ENCODE results near the gene SGMS1.
"Not testable (repeated sequence)": the region's sequence is repeated elsewhere in the genome, so short reads cannot be mapped to it uniquely, and the experiment has no call there.

SGMS1 gene

DNA sequence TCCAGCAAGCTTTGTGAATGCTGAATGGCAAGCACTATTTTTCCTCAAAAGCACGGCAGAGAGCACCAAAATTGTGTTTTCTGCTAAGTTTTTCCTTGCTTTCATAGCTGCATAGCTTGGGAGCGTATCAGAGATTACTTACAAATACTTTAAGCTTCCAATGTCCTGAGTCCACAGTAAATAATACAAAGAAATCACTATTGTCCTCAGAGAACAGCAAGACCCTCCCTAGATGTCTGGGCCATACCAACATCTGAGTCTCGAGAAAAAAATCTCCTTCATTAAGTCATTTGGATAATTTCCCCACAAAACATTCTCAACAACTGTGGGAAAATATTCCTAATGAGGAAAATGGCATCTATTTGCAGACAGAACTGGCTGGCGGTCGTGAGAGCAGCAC is 41.7 kb downstream of the SGMS1 start:
- no peak for DNase-seq (ENCODE audit: low read depth)

- no peak for DNase-seq (ENCODE audit: low read depth)
These were observed 43.4 kb downstream of the SGMS1 start for GRCh38 chr10:50580262-50580891.

GRCh38 chr10:50579491-50580261 is 44.1 kb downstream of the SGMS1 start:
- DNase-seq (ENCODE audit: low read depth) = no peak

GRCh38 chr10:50578949-50579348 is 44.8 kb downstream of the SGMS1 start:
- no peak for DNase-seq (ENCODE audit: low read depth)

DNA sequence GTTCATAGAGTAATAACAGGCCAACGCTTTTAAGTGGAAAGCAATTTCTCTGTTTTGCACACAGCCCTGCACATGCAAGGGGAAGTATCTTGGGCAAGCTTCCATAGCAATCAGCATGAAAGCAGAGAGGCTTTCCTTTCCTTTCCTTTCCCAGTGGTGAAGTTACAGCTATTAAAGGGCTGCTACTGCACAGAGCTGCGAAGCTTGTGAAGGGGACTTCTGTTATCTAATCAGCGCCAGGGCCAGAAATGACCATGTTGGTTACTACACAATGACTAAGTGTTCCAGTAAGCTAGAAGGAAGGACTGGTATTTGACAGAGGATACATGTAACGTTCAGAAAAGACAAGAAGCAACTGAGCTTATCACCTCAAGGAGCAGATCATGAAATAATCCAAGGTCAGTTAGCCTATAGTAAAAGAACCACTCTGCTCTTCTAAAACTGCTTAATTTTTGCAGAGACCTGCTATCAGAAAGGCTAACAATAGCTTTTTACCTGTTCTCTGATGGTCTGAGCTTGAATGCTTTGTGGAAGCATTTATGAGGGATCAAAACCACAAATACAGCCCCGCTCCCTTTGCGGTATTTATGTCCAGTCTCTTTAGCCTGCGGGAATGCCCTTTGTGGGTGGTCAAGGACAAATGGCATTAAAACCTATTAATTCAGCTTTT is 45.9 kb downstream of the SGMS1 start:
- no peak for DNase-seq (ENCODE audit: low read depth)

DNA sequence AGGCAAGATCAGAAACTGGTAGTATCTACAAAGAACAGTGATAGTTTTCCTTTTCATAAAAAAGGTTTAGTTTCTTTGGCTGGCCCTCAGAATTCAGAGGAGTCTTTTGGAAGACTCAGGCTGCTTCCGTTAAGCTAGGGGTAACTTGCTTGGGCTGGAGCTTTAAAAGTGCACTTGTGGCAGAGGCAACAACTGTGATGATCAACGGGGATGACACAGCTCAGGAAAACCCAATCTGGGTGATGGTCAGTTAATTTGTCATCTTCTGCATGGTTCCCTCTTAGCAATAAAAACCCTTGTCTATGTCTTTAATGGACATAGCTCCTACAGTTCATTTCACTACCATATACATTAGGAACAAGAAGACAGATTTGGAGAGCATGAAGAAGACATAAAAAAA is 46.7 kb downstream of the SGMS1 start:
- no peak for DNase-seq (ENCODE audit: low read depth)

- DNase-seq (ENCODE audit: low read depth) = no peak
These were observed 47.4 kb downstream of the SGMS1 start for GRCh38 chr10:50576245-50576815.

DNA sequence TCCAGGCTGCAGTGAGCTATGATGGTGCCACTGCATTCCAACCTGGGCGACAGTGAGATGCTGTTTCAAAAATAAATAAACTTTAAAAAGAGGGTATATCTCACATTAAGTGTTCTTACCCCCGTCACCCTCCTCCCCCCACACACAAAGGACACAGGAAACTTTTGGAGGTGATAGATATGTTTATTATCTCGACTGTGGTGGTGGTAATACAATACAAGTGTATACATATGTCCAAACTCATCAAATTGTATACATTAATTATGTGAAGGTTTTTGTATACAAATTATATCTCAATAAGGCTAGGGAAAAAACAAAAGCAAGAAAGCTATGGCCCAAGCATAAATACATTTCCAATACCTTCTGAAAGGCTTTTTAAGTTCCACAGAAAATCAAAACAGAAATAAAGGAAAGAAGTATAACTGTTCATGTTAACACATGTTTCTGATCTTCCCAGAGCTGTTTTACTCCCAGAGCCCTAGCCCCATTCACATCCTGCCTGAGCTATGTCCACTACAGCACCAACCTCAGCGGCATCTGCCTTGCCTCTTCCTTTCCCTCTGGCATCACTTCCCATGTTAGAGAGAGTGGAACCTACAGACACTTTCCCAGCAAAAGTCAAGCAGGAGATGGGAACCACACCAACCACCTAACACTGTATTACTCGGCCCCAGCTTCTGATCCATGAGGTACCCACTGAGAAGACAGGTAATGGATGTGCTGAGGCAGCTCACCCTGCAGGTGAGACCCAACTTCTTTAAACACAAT is 48.1 kb downstream of the SGMS1 start:
- DNase-seq (ENCODE audit: low read depth) = no peak

GRCh38 chr10:50574931-50575330 is 48.8 kb downstream of the SGMS1 start:
- DNase-seq (ENCODE audit: low read depth) = no peak

- no peak for DNase-seq (ENCODE audit: low read depth)
These were observed 49.5 kb downstream of the SGMS1 start for GRCh38 chr10:50574305-50574704.

GRCh38 chr10:50572017-50572491 is 51.7 kb downstream of the SGMS1 start:
- no peak for DNase-seq (ENCODE audit: low read depth)

DNA sequence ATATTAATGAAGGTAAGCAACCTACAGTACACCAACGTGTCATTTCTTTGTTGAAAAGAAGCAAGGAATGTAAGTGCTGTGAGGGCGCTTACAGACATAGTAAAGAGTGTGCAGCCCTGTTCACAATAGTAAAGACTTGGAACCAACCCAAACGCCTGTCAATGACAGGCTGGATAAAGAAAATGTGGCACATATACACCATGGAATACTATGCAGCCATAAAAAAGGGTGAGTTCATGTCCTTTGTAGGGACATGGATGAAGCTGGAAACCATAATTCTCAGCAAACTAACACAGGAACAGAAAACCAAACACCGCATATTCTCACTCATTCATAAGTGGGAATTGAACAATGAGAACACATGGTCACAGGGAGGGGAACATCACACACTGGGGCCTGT is 55.0 kb downstream of the SGMS1 start:
- DNase-seq (ENCODE audit: low read depth) = not testable (repeated sequence)

DNA sequence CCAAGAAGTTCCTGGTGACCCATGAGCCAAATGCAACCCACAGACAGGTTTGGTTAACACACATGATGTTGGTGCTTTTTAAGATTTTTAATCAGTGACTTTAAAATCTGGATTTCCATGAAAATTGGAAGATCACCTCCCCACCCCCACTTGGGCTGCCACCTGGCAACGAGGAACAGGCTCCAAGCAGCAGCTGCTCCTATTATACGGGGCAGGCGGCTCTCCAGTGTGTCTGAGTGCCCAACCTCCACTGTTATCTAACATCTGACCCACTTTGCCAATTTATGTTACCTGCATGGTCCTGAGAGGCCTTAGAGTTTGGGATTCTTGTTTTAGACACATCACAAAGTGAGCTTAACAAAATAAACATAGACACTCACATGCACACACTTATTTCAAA is 56.4 kb downstream of the SGMS1 start:
- no peak for DNase-seq (ENCODE audit: low read depth)

DNA sequence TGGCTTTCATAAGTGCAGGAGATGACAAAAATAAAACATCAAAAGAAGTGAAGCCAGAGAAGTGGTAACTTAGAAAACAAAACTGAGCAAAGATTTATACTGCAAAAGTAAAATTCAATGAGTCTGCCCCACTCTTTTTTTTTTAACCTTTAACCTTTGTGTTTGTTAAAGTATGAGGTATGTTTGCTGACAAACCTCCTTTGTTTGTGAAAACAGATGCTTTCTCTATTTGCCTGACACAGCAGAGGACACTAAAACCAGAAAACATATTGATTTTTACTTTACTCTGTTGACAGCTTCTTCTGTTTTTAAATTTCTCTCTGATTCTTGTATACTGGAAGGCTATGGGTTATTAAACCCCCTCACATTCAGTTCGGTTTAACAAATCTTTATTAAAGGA is 57.6 kb downstream of the SGMS1 start:
- no peak for DNase-seq (ENCODE audit: low read depth)

DNA sequence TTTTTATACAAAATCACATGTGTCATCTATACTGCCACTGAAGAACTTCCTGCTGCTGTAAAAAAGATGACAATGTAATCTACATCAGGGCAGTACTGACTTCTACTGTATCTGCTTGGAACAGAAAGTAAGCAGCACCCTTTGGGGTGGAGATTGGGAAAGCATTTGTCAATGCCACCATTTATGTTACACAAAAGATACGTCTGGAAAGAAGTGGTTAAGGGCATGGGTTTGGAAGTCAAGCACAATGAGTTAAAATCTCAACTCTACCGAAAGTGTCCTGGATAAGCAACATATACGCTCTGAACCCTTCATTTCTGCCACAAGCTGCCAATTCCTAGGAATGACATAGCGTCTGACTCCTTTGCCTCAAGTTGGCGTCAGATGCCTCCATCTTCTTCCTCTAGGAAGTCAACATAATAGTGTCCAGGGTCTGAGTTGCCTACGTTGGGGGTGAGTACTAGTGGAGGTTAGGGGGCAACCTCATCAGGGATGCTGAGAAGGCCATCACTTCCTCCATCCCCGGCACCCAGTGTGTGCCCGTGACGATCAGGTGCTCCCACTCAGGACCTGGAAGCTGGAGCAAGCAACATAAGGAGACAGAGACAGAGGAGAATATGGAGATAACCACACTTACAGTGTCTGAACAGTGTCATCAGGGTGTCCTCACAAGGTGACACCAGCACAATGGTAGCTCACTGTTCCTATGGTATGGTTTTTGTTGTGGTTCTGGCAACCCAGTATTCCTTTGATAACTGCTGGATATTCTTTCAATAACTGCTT is 58.3 kb downstream of the SGMS1 start:
- DNase-seq (ENCODE audit: low read depth) = no peak

- DNase-seq (ENCODE audit: low read depth) = no peak
These were observed 59.9 kb downstream of the SGMS1 start for GRCh38 chr10:50563906-50564305.

DNA sequence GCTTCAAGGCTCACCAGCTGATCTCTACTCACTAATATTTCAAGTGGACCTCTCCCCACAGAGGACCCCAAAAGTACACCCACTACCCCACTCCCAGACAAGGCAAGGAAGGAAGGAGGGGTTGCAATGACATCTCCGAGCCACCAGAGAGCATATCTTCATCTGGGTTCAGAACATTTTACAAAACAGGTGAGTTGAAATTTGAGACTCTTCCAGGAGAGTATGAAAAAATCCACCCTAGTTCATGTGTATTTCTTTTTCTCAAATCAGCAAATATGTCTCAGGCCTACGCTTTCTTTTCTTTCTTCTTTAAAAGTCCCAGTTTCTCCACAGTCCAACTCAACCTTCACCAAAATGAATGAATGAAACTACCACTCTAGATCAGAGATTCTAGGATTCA is 61.9 kb downstream of the SGMS1 start:
- DNase-seq (ENCODE audit: low read depth) = no peak

- DNase-seq (ENCODE audit: low read depth) = peak; percentile 97
These were observed 62.5 kb downstream of the SGMS1 start for GRCh38 chr10:50561266-50561665.

DNA sequence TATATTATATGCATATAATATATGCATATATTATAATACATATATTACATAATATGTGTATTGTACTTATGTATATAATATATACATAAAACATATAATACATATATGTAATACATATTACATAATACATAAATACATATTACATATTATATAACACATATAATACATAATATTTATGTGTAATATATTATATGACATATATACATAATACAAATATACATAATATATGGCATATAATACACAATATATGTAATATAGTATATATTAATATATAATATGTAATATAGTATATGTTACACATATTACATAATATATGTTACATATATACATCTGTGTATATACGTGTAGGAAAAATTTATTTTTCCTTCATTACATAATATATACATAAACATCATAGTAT is 63.4 kb downstream of the SGMS1 start:
- no peak for DNase-seq (ENCODE audit: low read depth)

DNA sequence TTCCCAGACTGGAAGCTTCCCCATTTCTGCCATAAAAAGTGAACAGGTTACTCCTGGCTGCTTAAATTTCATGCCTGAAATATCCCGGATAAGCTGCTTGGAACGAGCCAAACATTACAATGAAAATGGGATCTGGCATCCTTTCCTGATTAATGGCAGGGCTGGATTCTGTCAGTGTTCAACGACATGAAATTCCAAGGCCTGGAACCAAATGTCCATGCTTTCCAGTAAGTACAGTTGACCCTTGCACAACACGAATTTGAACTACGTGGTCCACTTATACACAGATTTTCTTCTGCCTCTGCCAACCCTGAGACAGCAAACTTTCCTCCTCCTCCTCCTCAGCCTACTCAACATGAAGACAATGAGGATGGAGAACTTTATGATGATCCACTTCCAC is 65.4 kb downstream of the SGMS1 start:
- DNase-seq (ENCODE audit: low read depth) = no peak

DNA sequence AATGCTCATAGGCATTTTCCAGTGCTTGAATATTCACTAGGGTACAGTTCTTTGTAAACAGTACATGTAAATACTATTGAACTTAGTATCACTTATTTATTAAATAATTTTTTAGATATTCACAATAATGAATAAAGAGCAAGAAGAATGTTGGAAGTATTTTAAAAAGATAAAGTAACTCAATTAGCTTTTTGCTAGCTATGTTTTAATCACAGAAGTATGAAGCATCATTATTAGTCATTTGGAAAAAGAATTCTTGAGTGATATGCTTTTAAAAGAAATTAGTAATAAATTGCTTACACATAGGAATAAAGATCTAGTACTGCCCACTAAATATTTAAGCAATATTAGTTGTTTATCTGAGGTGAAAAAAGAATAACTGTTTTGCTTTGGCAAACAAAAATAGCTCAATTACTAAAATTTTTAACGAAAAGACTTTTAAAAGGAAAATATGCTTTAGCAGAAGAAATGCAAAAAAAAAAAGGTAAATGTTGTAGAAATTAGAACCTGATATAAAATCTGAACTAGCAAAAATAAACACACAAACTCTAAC is 66.5 kb downstream of the SGMS1 start:
- DNase-seq (ENCODE audit: low read depth) = no peak

Measured in GM04503 (cell line).